NCI-H510A treated with DMSO at 0.1 percent for 48 hours (cell line): ENCODE data around the gene FAM219A.
"Not testable (repeated sequence)": the region's sequence is repeated elsewhere in the genome, so short reads cannot be mapped to it uniquely, and the experiment has no call there.

Source experiments
- DNase-seq: peaks from one replicate; lab custom pipeline; 2025; lab: John Stamatoyannopoulos, UW

Gene FAM219A

GRCh38 chr9:34443976-34444375, 14.4 kb downstream of the FAM219A start:
- no peak for DNase-seq

GRCh38 chr9:34443533-34443932, 14.8 kb downstream of the FAM219A start:
- no peak for DNase-seq

- no peak for DNase-seq
These were observed 15.6 kb downstream of the FAM219A start for GRCh38 chr9:34442770-34443169.

- DNase-seq: no peak
These were observed 18.4 kb downstream of the FAM219A start for GRCh38 chr9:34440017-34440416.

GRCh38 chr9:34438465-34438864, 19.9 kb downstream of the FAM219A start:
- DNase-seq: not testable (repeated sequence)

GRCh38 chr9:34437926-34438307, 20.5 kb downstream of the FAM219A start:
- not testable (repeated sequence) for DNase-seq

- DNase-seq: peak; percentile 33
These were observed 21.1 kb downstream of the FAM219A start for GRCh38 chr9:34437006-34437925.

GRCh38 chr9:34431667-34432066, 26.7 kb downstream of the FAM219A start:
- DNase-seq: no peak

GRCh38 chr9:34430843-34431437, 27.4 kb downstream of the FAM219A start:
- DNase-seq: peak; percentile 51

- DNase-seq: no peak
These were observed 29.9 kb downstream of the FAM219A start for GRCh38 chr9:34428325-34428958.

- DNase-seq: no peak
These were observed 31.9 kb downstream of the FAM219A start for GRCh38 chr9:34426347-34427074.

- no peak for DNase-seq
These were observed 38.5 kb downstream of the FAM219A start for GRCh38 chr9:34419716-34420504.

- no peak for DNase-seq
These were observed 40.6 kb downstream of the FAM219A start for GRCh38 chr9:34417734-34418133.

- DNase-seq: no peak
These were observed 45.0 kb downstream of the FAM219A start for GRCh38 chr9:34413231-34413852.

- DNase-seq: no peak
These were observed 46.0 kb downstream of the FAM219A start for GRCh38 chr9:34412336-34412735.

- no peak for DNase-seq
These were observed 49.2 kb downstream of the FAM219A start for GRCh38 chr9:34409154-34409553.

GRCh38 chr9:34408173-34408572, 50.2 kb downstream of the FAM219A start:
- no peak for DNase-seq

GRCh38 chr9:34406219-34406618, 52.2 kb downstream of the FAM219A start:
- DNase-seq: no peak

GRCh38 chr9:34405719-34406118, 52.7 kb downstream of the FAM219A start:
- DNase-seq: no peak

GRCh38 chr9:34403554-34404380, 54.6 kb downstream of the FAM219A start:
- peak; percentile 24 for DNase-seq
